ENCODE data around the gene ALDH1L1.
"Not testable (repeated sequence)": the region's sequence is repeated elsewhere in the genome, so short reads cannot be mapped to it uniquely, and the experiment has no call there.

The ALDH1L1 gene

DNA sequence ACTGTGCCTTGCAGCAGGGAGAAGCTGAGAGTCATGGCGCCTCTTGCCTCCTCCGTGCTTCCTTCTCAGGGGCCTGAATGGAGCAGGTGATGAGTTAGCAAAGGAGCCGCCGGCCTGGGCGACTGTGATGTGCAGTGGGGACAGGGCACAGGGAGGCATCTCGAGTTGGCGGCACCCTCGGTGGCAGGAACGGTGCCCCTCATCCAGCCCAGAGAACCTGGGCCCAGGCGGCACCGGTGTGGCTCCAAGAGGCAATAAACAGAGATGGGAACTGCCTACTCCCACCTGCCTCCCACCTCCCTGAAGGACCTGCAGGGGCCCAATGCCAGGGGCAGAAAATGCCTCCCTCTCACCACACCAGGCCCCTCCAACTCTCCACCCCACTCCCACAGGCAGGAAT is 102.6 kb downstream of the ALDH1L1 start:
- no peak for DNase-seq

DNA sequence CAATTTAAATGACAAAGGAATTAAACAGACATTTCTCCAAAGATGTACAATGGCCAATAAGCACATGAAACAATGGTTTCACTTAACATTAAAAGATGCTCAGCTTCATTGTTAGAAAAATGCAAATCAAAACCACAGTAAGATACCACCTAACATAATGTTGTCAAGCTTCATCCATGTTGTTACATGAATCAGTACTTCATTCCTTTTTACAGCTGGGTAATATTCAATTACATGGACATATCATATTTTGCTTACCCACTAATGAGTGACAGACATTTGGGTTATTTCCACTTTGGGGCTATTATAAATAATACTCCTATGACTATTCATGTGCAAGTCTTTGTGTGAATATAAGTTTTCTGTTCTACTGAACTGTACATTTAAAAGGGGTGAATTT is 104.2 kb downstream of the ALDH1L1 start:
- no peak for DNase-seq

DNA sequence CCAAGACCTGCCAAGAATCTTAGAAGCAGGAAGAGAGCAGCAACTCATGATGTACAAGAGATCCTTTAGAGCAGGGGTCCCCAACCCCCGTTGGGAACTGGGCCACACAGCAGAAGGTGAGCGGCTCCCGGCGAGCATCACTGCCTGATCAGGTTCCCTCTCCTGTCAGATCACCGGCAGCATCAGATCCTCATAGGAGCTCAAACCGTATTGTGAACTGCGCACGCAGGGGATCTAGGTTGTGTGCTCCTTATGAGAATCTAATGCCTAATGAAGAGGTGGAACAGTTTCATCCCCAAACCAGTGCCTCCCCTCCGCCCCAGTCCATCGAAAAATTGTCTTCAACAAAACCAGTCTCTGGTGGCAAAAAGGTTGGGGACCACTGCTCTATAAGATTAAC is 110.2 kb downstream of the ALDH1L1 start:
- no peak for DNase-seq

DNA sequence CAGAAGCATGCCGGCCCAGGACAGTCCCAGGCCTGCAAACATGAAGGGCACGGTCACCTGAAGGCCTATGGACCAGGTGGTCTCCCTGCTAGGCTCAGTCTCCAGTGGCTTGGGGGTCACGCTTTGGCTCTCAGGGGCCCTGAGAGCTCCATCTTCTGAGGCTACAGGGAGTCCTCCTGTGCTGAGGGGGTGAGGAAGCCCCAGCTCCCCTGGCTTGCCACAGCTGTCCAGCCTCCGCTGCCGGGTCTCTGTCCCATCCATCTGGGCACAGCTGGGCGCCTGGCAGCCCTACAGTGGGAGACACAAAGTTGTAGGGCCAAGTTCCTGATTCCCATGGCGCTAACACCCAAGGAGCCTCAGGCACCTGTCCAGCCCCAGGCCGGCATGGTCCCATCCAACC is 112.4 kb downstream of the ALDH1L1 start:
- DNase-seq = no peak

DNA sequence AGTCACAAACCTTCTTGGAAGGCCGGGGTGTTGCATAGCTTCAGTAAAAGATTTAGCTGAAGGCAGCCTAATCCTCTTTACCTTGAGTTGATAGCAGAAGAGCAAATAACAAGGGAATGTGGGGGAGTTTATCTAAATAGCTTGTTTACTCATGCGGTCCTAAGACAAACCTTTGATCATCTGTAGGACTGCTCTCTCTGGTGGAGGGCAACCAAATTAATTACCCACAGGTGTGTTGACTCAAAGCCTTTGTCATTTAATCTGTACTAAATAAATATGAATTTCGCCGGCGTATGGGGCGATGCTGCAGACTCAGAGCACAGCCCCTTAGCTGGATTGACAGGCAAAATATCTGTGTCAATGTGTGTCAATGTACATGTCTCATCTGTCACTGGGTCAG is 113.7 kb downstream of the ALDH1L1 start:
- DNase-seq = not testable (repeated sequence)

DNA sequence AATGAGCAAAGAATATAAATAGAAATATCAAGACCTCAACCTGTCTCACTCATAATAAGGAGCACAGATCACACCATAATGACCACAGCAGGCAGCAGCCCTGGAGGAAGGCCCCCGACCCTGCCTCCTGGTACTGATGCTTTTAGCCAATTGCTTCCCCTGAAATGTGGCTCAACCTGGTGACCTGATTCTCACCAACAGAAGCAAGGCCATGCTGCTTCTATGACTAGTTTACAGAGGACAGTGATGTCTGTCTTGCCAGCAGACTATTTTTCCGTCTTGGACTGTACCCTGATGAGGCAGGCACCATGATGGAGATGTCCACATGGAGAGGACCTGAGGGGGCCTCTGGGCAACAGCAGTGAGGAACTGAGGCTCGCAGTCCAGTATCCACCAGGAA is 114.5 kb downstream of the ALDH1L1 start:
- DNase-seq = no peak

DNA sequence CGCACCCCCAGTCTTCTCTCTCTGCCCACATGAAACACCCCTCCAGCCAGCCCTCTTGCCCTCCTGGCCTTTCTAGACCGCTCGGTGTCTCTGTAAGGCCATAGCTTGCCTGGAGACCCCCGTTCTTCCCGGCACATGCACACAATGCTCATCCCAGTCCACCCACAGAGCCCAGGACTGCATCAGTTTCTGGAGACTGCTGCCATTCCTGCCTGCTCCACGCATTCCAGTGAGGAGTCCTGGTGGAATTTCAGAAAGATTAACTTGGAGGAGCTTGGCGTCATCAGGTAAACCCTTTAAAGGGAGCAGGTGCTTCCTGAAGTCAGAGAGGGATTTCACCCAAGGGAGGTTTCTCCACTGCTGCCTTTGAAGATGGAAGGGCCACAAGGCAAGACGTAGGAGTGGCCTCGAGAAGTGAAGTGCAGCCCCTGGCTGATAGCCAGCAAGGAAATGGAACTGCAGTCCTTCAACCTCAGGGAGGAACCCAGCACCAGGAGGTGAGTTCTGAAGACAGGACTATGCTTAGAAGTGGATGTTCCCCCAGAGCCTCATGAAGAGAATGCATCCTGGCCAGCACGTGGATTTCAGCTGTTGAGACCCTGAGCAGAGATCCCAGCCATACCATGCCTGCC is 115.6 kb downstream of the ALDH1L1 start:
- DNase-seq = no peak

DNA sequence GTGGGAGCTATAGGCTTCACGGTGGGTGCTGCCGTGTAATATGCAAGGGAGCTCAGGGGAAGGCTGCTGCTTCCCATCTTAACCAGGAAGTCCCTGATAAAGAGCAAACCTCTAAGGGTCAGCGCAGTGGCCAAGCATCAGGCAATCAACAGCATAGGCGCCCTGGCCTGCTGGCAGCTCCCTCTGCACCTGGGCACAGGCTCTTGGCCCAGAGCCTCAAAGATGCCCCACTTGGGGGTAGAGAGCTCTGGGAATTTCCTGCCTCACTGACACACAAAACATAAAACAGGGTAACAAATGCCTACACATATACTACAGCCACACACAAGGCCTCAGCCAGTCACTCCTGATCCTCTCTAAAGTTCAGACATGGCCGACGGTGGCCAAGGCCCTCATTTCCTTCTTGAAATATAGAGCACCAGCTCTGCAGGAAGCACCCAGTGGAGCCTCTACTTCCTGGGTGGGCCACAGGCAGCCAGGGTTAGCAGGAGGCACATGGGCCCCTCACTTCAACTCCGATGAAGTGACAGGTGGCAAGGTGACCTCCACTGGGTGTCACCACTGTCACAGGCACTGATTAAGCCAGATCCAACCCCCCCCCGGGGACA is 116.9 kb downstream of the ALDH1L1 start:
- no peak for DNase-seq

DNA sequence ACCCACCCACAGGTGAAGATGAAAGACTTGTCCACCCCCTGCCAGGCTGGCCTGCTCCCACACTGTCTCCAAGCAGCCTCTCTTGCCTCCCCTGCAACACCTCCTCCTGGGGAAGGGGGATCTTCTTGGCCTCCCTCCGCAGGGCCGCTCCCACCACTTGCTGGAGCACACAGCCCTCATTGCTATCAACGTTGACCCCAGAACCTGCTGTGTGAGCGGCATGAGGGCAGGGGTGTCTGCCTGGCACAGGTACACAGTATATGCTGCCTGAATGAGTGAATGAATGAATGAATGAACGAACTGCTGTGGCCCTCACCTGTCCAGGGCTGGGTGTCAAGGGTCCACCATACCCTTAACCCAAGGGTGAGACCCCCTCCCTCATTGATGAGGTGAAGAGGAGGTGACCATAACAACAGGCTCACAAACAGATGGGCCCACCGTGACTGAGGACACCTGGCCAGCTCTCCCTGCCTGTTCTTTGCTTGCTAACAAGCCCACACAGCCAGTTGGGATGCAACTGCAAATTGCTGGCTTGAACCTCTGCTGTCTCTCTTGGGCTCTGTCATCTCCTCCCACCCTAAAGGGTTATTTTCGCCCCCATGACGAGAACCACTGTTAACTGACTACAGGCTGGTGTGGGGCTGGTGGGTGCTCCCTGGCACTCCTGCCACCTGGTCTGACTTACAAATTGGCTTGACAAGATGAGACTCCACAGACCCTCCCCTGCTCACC is 118.9 kb downstream of the ALDH1L1 start:
- DNase-seq = no peak

DNA sequence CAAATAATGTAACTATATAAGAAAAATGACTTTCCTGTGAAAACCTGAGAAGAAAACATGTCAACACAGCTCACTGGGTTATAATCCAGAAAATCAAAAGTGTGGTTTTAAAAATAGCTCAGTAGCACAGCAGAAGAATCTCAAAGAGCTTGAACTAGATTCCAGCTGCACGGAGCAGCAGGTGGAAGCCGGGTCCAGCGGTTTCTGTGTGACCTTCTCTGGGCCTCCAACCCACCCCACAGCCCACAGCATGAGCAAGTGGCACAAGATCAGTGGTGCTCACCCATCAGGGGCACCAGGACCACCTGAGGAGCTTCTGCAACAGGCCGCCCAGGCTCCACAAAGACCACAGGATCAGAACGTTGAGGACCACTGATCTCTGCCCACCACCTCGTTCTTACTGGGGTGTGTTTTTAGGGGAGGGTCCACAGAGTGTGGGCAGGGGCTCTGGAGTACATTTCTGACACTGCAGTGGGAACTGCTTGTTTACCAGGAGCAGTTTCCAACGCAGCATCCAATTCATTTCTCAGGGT is 119.7 kb downstream of the ALDH1L1 start:
- no peak for DNase-seq

DNA sequence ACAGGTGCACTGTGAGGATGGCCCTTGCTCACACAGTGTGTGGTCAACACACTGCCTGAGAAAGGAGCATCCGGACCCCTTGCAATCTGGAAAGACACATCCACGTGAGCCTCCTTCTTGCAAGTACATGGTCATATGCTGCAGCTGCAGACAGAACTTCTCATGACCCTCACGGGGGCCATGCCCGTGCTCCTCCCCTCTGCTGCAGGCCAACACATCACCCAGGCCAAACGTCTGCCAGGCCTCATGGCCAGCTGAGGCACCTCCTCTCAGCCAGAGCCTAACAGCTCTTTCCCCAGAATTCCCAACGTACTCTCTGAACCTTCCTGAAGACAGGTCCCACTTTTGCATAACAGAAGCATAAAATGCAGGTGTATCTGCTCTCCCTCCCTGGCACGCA is 121.7 kb downstream of the ALDH1L1 start:
- no peak for DNase-seq

DNA sequence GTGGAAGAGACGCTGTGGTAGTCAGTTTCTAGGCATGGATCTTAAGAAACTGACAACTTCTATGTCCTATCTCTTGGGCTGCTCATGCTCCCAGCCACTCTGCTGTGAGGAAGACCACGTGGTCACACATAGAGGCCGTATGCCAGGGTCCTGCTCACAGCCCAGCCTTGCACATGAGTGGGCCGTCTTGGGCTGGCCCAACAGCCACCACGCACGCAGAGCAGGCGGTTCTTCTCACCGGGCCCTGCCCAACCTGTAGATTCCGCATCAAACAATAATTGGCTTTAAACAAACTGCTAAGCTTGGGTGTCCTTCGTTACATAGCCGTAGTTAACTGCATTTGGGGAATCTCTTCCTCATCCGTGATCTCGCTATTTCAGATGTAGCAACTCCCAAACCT is 122.5 kb downstream of the ALDH1L1 start:
- DNase-seq = no peak

DNA sequence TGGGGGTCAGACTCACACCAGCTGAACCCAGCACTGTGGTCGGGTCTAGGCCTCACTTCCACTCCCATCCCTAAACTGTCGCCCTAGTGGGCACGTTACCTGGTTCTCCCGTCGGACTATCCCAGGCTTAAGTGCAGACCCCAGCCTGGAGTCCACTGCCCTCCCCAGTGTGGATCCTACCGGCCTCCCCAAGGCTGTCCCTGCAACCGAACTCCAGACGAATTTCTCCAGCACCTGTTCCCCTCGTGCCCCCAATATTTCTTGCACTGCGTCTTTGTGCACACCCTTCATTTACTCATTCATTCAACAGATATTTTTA is 122.9 kb downstream of the ALDH1L1 start:
- DNase-seq = no peak

DNA sequence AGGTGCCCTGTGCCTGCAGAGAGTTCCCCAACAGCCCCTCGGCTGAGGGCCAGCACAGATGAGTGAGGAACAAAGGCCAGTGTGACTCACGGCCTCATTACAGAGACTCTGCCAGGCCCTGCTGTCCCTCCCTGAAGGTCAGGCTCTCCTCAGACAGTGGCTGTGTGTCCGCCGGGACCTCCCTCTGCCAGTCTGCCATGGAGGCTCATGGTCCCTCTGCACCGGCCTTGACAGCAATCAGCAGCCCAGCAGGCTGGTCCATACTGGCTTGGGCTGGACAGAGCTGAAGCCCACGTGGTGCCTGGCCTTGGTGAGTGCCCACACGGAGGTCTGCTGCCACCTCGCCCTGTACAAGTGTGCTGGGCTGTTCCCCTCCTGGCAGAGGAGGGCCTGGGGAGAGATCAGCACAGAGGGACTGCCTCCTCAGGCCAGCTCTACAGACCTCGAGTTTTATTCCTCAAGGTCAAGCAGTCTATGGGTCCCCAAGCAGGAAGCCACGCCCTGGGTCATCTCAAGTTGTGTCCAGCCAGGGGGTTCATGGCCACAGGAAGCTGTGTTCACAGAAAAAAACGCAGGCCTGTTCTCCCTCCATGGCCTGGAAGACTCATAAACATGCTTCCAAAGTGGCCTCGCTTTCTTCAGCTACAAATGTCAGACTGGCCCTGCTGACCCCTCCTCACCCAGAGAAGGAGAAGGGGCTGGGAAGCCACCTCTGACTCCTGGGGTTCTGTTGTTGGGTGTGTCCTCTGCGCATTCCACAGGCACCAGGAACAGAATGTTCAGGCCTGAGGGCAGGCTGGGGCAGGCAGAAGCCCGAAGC is 123.5 kb downstream of the ALDH1L1 start:
- DNase-seq = no peak

DNA sequence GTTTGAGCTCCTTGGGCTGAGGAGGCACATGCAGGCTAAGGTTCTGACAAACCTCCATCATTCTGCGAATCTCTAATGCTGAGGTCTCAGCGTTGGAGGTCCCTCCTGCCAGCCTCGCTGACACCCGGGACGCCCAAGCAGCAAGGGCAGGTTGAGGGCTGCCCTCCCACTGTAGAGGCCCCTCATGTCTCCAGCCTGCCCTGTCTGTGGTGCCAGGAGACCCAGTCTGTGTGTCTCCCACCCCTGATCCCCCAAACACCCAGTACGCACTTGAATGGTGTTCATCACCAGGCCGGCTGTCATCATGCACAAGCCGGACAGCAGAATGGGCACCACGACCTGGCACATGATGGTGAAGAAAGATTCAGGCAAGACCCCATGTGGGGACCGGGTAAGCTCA is 124.3 kb downstream of the ALDH1L1 start:
- no peak for DNase-seq

DNA sequence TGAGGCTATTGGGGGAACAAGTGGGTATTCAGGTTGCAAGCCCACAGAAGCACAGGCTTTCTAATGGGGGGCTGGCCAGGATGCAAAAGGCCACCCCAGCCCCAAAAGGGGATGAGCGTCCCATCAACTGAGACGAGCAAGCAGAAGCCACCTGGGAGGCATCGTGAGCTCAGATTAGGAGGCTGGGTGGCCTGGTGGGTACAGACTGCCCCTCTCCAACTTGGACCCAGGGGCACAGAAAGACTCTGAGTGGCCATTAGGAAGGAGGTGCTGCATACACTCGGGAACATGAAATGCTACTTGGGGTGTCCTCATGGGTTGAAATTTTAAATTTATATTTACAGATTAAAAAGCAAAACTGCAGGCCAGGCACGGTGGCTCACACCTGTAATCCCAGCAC is 125.5 kb downstream of the ALDH1L1 start:
- DNase-seq = no peak

DNA sequence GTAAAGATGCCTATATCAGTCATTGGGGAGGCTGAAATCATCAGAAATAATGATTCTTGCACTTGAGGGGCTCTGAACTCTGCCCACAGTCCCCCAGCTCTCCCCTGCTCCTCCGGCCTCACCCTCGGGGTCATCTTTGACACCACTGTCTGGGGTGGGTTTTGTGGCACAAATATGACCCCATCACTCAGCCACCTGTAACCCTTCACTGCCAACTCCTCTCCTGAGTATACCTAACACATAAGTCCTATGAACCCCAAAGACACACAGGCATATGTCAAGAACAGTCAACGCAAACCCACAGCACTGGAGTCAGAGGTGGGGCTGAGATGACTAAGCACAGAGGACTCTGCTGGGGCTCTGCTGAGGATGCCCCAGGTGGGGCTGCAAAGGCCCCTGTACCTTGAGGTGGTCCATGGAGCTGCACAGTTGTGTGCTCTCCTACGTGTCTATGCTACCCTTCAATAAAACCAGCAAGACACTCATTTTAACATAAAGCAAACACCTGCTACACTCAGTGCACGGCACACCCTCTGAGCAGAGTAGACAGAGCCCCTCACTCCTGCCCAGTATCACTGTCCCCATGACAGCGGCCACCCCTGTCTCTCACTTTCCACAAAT is 126.3 kb downstream of the ALDH1L1 start:
- DNase-seq = no peak

Data from NCI-H2227 treated with DMSO at 0.1 percent for 48 hours (cell line).